GM21447 (cell line): ENCODE results near the gene HLA-DMA.

Experiments used
- ATAC-seq: cut with Tn5 transposase; IDR thresholded peaks from one replicate; pipeline ENCODE4 v1.9.1; 2021; ENCODE audit not compliant: unreplicated experiment

HLA-DMA gene

DNA sequence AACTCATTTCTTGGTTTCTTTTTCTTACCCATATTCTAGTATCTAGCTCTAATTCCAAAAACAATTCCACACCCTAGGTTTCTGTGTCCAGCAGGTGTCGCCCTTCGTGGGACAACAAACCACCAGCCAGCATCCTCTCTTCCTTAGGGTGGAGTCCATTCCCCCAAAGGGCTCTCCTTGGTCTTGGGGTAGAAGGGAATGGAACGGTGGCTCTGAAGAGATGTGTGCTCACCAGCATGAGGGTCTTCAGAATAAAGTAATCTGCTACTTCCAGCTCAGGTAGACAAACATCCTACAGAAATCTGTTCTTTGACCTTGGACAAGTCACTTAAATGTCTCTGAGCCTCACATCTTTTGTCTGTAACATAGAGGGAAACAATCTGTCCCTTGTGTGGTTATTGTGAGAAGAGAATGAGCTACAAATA is 19.2 kb downstream of the HLA-DMA start:
- ATAC-seq: no peak

- no peak for ATAC-seq
These were observed 20.6 kb downstream of the HLA-DMA start for GRCh38 chr6:32932132-32932868.

DNA sequence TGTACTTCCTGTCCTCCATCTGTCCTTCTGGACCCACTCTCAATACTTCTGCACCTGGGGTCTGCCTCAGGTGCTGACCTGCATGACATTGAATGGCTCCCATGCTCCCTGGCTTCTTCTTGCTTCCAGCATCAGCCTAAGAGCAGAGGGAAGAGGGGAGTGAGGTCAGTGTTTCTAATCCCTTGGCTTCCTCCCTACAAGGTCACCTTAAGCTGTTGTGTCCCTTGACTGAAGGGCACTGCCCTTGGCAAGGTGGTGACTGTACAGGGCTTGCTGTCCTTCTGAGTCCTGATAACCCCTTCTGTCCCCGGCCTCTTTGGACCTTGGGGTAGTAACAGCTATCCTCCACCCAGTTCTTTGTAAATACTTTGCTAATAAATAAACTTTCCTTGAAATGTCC is 21.7 kb downstream of the HLA-DMA start:
- no peak for ATAC-seq

DNA sequence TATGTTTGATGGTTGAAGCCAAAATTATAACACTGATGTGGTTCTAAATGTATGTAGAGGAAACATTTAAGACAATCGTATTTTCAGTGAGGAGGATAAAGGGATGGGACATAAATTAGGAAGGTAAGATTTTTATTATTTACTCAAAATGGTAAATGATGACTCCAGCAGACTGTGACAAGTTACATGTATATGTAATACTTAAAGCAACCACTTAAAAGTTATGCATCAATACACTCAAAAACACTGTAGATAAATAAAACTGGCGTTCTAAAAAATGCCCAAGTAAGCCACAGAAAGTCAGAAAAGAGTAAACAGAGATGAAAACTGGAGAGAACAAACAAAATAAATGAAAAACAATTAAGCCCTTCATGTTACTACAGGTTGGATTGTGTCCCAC is 30.8 kb downstream of the HLA-DMA start:
- ATAC-seq: no peak

DNA sequence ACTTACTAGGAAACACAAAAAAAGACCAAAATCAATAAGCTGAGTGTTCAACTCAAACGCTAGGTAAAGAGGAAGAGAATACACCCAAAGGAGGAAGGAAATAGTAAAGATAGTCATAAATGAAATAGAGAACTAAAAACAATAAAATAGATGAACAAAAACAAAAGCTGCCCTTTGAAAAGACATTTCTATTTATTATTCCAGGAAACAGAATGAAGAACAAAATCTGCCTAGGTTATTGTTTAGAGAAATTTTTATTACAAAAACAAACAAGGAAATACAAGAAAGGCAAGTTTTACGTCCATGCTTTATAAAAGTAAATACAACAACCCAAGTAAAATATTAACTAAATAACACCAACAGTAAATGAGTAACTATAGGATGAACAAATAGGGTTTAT is 32.2 kb downstream of the HLA-DMA start:
- no peak for ATAC-seq

- ATAC-seq: no peak
These were observed 39.9 kb downstream of the HLA-DMA start for GRCh38 chr6:32912951-32913350.

DNA sequence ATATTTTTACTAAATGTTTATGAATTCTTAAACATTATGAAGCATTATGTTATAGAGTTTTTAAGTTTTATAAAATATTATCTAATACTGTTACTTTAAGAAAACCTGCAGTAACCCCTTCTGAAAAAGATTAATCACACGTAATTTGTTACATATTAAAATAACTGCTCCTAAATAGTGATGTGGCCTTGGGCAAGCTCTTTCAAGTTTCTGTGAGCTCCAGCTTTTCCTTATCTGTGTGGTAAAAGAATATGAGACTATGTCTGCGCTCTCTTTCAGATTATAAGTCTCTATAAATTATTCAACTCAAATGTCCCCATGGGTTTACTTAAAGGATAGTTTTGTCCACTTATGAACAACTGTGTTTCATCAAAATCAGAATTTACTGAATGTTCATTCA is 44.0 kb downstream of the HLA-DMA start:
- no peak for ATAC-seq

- no peak for ATAC-seq
These were observed 46.4 kb downstream of the HLA-DMA start for GRCh38 chr6:32906539-32906938.

GRCh38 chr6:32905078-32905477 is 47.8 kb downstream of the HLA-DMA start:
- ATAC-seq: no peak

- no peak for ATAC-seq
These were observed 48.9 kb downstream of the HLA-DMA start for GRCh38 chr6:32903952-32904351.
